ENCODE data around the gene TRAM2. TPM values are rescaled to one million over a fixed set of nuclear protein-coding genes. Genes with fewer than 3 reads are reported as not detected.
A peak's percentile ranks its signal among the peaks of the same experiment; 100 is the strongest.

The TRAM2 gene
- total RNA-seq, 1 experiment from 2014 or later, result 17.7 TPM

DNA sequence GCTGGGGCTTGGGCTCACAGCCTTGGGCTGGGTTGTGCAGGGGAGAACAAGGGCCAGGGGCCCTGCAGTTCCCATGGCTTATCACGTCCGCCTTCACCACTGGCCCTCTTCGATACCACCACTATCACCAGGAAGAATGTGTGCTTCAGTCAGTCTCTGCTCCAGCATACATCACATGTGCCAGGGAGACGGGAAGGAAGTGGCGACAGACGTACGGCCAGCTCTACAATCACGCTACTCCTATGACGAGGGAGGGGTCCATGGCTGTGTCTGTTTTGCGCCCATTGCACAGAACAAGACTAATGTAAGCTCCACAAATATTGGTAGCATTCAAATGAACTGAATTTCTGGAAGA is 72.1 kb downstream of the TRAM2 start:
- ChIA-PET POLR2A (ENCODE audit: unreplicated experiment) (interaction anchor here (0.6 to 1.5 kb wide), 3 partner anchors 71 to 84 kb away, joined by 3 to 21 read pairs (median 11); no protein-coding TSS in a partner anchor), CTCF (interaction anchor here (0.8 kb wide), 2 partner anchors 85 to 115 kb away, joined by 3 read pairs; no protein-coding TSS in a partner anchor)
- DNase-seq (no peak), ATAC-seq (no peak)
- Histone ChIP-seq H3K27me3 (ENCODE audit: low read length) (no peaks in the 10 kb centered on the region), H3K9ac (ENCODE audit: low read length) (no peak overlapping the region), H3K4me1 (ENCODE audit: insufficient read depth, low read length) (peaks cover 34% of the 10 kb centered on the region), H3K36me3 (ENCODE audit: low read depth, low read length) (peaks cover 25% of the 10 kb centered on the region), H3K79me2 (ENCODE audit: low read length) (no peaks in the 10 kb centered on the region), H3K9me3 (ENCODE audit: low read length) (no peaks in the 10 kb centered on the region), H2AFZ (ENCODE audit: low read length) (no peak overlapping the region), H3F3A (ENCODE audit: low read length, unreplicated experiment) (no peaks in the 10 kb centered on the region), H3K9me2 (replicated peaks; ENCODE audit: low read length) (no peaks in the 10 kb centered on the region), H4K20me1 (ENCODE audit: low read length) (no peaks in the 10 kb centered on the region), H3K4me3 (ENCODE audit: low read length) (no peak overlapping the region), H3K27ac (ENCODE audit: low read length) (peak overlapping the region; percentile 65), H3K4me2 (ENCODE audit: low read length) (peak overlapping the region; percentile 76)
- TF ChIP-seq EZH2 (IDR thresholded peaks at IDR 0.05; ENCODE audit: low read length, unreplicated experiment) (no peak), CTCF (conservative IDR thresholded peaks at IDR 0.05; ENCODE audit: low read depth, low read length) (no peak), EZH2phosphoT487 (IDR thresholded peaks at IDR 0.05; ENCODE audit: borderline replicate concordance, low read length) (no peak)
- BruUV-seq (replicated peaks), result TSS peak; percentile 42
- intact Hi-C loops (cut with micrococcal nuclease), result loop anchor here (1.0 to 5.0 kb wide), 4 partner anchors 38 to 160 kb away; partner anchors contain the start of gene TRAM2

DNA sequence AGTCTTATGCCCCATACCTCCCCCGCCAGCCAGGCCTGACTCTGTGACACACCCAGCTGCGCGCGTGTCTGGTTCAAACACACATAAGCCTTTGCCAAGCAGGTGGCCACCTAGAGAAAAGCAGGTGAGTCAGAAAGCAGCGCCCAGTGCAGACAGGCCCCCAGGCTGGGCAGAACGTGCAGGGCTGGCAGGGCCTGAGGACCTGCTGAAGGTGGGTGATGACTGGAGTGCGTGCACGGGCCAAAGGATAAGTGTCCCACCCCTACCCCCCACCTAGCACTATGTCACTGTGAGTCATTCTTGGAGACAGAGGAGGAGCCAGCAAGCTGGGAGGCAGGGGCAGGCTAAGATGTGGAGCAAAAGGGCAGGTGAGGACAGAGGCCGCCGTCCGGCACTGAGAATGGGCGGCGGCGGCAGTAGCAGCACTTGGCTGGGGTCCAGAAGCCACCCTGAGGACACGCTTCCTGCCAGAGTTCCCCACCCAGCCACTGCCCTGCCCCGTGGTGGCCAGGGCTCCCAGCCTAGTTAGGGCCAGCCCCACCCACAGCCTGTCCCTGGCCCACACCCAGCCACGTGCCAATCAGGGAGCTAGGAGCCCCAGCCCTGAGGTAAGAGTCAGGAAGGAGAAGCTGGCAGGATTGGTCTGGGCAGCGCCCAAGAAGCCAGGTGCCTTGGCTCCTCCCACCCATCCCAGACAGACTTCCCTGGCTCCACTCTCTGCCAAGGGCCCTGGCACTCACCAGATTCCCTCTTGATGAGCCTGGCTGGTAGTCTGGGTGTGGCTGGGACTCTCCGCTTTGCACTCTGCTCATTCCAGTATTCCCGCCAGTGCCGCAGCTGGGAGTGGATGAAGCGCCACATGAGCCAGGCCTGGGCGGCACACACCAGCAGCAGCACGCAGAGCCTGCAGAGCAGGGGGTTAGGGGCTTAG is 72.7 kb downstream of the TRAM2 start:
- TF ChIP-seq CTCF (conservative IDR thresholded peaks at IDR 0.05; ENCODE audit: low read depth, low read length) (no peak), EZH2 (IDR thresholded peaks at IDR 0.05; ENCODE audit: low read length, unreplicated experiment) (no peak), EZH2phosphoT487 (IDR thresholded peaks at IDR 0.05; ENCODE audit: borderline replicate concordance, low read length) (peak; percentile 100)
- Histone ChIP-seq H3F3A (ENCODE audit: low read length, unreplicated experiment) (no peaks in the 10 kb centered on the region), H3K9ac (ENCODE audit: low read length) (no peak overlapping the region), H3K36me3 (ENCODE audit: low read depth, low read length) (peaks cover 21% of the 10 kb centered on the region), H3K9me3 (ENCODE audit: low read length) (no peaks in the 10 kb centered on the region), H3K79me2 (ENCODE audit: low read length) (no peaks in the 10 kb centered on the region), H3K4me3 (ENCODE audit: low read length) (peak overlapping the region; percentile 46; the same call in 1 of the 2 replicates), H3K27me3 (ENCODE audit: low read length) (no peaks in the 10 kb centered on the region), H4K20me1 (ENCODE audit: low read length) (no peaks in the 10 kb centered on the region), H3K4me2 (ENCODE audit: low read length) (peak overlapping the region; percentile 76), H3K27ac (ENCODE audit: low read length) (peak overlapping the region; percentile 65), H3K9me2 (replicated peaks; ENCODE audit: low read length) (no peaks in the 10 kb centered on the region), H3K4me1 (ENCODE audit: insufficient read depth, low read length) (peaks cover 34% of the 10 kb centered on the region), H2AFZ (ENCODE audit: low read length) (no peak overlapping the region)
- DNase-seq (peak; percentile 99), ATAC-seq (peak; percentile 77)
- CTCF ChIA-PET, result interaction anchor here (0.5 to 0.8 kb wide), 4 partner anchors 85 to 213 kb away, joined by 3 read pairs; no protein-coding TSS in a partner anchor
- no TSS peak for BruUV-seq (replicated peaks)
- POLR2A ChIA-PET (ENCODE audit: unreplicated experiment), result interaction anchor here (0.6 to 1.5 kb wide), 3 partner anchors 72 to 83 kb away, joined by 3 to 21 read pairs (median 11); no protein-coding TSS in a partner anchor
- intact Hi-C loops (cut with micrococcal nuclease), result loop anchor here (1.0 to 5.0 kb wide), 5 partner anchors 38 to 161 kb away; partner anchors contain the start of genes EFHC1 and TRAM2

Data from PC-3 (cell line).